GM19025 (cell line): ENCODE data around the gene RNF227.
"Not testable (repeated sequence)": the region's sequence is repeated elsewhere in the genome, so short reads cannot be mapped to it uniquely, and the experiment has no call there.

Experiments
- ATAC-seq: cut with Tn5 transposase; IDR thresholded peaks from one replicate; pipeline ENCODE4 v1.9.1; 2021; ENCODE audit warnings: mild to moderate bottlenecking, low read depth, moderate library complexity; ENCODE audit not compliant: unreplicated experiment

The RNF227 gene

DNA sequence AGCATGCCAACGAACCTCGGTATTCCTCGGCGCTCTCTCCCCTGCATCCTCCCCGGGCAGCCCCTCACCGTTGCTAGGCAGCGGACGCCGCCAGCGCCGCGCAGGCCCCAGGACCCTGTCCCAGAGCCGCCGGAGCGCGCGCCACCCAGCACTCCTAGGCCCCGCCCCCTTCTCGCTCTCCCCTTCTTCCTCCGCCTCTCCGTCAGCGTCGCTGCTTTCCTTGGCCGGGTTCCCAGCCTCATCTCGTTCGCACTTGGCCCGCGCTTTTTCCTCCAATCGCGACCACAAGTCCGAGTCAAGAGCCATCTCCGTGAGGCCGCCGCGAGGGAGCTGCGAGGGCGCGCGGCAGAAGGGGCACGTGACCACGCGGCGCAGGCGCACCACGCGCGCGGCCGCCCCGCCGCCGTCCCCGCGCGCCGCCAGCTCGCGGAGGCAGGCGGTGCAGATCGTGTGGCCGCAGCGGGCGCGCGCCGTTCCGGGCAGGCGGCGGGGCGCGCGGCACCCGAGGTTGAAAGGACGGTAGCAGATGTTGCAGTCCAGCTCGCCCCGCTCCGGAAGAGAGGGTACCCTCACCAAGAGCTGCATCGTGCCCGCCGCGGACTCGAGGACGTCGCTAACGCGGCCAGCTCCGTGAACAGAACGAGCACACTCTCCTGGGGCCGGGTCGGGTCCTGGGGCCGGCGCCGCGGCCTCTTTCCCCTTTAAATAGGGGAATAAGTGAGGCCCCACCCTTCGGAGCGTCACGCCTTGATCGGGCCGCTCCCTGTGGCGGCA, at the start of gene RNF227:
Gene RNF227 (minus strand): TSS at position 679 of the 774 bp plus-strand sequence. CDS start 94 bp downstream, at position 585.
- peak; percentile 67 for ATAC-seq

- no peak for ATAC-seq
Measured at GRCh38 chr17:7961421-7961820, 45.3 kb upstream of the RNF227 start.

DNA sequence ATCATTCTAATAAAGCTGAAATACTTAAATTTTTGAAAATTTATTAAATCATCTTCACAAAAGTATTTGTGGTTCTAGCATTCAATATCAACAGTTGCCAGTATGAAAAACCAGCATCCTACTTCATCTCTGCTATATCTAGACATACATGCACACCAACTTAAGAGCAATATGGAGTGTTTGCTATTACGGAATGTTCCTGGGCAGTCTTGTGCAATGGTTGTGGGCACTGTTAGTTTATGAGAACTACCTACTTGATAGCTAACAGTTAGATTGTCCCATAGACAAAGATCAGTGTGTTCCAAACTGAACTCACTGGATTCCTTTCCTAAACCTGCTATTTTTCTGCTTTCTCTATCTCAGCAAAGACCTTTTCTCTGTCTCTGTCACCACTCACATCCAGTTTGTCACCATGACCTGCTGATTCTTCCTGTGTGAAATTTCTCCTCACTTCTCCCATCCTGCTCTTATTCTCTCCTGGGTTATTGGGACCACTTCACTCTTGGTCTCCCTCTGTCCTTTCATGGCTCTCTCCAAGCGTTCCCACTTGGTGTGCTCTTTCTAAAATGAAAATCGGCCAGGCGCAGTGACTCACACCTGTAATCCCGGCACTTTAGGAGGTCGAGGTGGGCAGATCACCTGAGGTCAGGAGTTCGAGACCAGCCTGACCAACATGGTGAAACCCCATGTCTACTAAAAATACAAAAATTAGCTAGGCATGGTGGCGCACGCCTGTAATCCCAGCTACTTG, 43.6 kb upstream of the RNF227 start:
- ATAC-seq, result no peak

DNA sequence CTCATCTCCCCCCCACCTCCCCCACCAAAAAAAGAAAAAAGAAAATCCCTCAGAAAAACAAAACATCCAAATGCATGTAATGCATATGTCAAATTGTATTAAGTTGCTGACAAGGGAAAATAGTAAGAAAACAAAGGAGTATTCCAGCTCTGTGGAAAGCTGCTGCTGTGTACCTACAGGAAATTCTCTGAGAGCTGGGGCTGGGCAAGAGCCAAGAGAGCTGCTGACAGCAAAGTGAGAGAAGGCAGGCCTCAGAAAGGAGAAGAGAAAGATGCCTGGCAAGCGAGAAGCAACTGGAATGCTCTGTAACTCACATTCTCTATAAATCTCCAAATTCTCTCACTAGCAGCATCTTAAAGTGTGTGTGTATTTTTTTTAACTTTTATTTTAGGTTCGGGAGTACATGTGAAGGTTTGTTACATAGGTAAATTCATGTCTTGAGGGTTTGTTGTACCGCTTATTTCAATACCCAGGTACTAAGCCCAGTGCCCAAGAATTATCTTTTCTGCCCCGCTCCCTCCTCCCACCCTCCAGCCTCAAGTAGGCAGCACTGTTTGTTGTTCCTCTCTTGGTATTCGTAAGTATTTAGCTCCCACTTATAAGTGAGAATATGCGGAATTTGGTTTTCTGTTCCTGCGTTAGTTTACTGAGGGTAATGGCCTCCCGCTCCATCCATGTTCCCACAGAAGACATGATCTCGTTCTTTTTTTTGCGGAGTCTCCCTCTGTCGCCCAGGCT, 40.3 kb upstream of the RNF227 start:
- no peak for ATAC-seq

DNA sequence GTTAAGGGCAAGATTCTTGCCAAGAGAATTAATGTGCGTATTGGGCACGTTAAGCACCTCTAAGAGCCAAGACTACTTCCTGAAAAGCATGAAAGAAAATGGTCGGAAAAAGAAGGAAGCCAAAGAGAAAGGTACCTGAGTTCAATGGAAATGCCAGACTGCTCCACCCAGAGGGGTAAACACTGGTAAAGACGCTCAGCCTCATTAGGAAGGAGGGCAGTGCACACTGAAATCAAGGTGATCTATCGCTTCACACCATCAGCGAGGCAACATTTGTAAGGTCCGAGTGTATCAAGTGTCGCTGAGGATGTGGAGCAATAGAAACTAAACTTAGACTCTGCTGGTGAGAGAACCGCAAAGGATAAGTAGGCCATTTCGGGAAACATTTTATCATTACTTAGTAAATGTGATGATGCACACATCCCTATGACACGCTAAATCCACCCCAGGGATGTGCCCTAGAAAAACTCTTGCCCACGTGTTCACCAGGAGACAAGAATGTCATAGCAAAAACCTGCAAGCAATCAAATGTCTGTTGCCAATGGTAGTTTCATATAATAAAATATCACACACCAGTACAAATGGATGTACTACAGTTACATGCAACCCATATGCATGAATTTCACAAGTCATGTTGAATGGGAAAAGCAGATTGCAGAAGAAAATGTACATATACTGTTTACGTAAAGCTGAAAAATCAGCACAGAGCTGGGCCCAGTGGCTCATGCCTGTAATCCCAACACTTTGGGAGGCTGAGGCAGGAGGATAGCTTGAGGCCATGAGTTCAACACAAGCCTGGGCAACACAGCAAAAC, 39.5 kb upstream of the RNF227 start:
- ATAC-seq, result no peak

- ATAC-seq, result not testable (repeated sequence)
Measured at GRCh38 chr17:7953266-7953665, 37.2 kb upstream of the RNF227 start.

DNA sequence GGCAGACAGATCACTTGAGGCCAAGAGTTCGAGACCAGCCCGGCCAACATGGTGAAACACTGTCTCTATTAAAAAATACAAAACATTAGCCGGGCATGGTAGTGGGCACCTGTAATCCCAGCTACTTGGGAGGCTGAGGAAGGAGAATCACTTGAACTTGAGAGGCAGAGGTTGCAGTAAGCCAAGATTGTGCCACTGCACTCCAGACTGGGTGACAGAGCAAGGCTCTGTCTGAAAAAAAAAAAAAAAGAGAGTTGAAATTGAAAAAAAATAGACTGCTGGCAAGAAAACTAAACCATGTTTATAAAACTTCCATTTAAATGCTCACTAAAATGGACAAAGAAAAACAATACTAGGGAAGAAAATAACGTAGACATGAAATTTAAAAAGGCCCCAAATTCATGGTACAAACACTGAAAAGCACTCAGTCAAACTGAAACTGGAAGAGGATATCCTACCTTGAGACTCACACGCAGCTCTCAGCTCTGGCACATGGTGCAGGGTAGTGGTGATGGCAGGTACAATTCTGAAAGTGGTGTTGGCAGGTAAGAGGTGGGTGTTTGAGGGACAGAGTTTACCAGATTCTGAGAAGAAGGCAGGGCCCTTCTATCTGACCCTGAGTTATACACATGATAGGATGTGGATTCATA, 35.2 kb upstream of the RNF227 start:
- peak; percentile 57 for ATAC-seq

- ATAC-seq, result no peak
Measured at GRCh38 chr17:7950578-7950977, 34.5 kb upstream of the RNF227 start.

- no peak for ATAC-seq
Measured at GRCh38 chr17:7947651-7948050, 31.6 kb upstream of the RNF227 start.

- no peak for ATAC-seq
Measured at GRCh38 chr17:7946441-7946840, 30.4 kb upstream of the RNF227 start.

DNA sequence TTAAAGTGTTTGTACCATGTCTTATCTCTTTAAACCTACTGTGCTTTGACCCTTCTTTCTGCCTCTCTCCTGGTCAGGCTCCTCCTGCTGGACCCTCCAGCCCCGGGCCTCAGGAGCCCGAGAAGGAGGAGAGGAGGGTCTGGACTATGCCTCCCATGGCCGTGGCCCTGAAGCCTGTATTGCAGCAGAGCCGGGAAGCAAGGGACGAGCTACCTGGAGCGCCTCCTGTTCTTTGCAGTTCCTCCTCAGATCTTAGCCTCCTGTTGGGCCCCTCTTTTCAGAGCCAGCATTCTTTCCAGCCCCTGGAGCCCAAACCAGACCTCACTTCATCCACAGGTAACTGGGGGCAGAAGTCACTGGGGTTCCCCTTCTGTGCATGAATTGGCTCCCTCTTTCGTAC, 29.6 kb upstream of the RNF227 start:
- ATAC-seq, result no peak

GRCh38 chr17:7944326-7944725, 28.2 kb upstream of the RNF227 start:
- no peak for ATAC-seq

- no peak for ATAC-seq
Measured at GRCh38 chr17:7943291-7943690, 27.2 kb upstream of the RNF227 start.

GRCh38 chr17:7940743-7941142, 24.7 kb upstream of the RNF227 start:
- ATAC-seq, result no peak

- no peak for ATAC-seq
Measured at GRCh38 chr17:7940034-7940433, 23.9 kb upstream of the RNF227 start.

- ATAC-seq, result no peak
Measured at GRCh38 chr17:7935859-7936258, 19.8 kb upstream of the RNF227 start.

GRCh38 chr17:7932949-7933348, 16.9 kb upstream of the RNF227 start:
- no peak for ATAC-seq

GRCh38 chr17:7932483-7932891, 16.4 kb upstream of the RNF227 start:
- ATAC-seq, result no peak

DNA sequence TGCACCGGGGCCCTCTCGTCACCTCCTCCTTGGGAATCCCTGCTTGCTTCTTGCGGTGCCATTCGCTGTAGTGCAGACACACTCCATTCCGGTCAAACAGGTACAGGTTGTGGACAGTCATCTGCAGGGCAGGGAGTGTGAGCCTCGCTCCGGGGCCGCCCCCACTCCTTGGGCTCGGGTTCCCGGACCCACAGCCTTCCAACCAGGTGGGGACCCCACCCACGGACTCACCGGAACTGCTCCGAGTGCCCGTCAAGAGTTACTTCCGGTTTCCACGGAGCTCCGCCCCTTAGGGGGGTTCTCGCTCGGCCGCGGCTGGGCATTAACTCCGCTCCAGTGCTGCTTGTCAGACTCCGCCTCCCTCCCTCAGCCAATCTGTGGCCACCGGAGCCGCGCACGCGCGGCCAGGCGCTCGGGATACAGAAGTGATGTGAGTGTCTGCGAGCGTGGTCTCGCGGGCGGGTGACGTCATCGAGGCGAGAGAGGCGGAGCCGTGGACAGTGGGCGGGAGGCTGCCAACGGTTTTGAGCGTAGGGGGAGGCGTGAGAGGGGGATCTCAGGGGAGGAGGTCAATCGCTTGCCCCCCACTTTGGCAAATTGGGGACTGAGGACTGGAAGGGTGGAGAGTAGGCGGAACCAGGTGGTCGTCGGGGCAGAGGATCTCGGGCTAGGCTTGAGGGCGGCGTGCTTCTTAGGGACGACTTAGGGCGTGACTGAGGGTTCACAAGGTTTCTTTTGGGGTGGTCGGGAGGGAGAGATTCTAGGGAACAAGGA, 15.8 kb upstream of the RNF227 start, which contains the start of the genes CNTROB and TRAPPC1:
Gene CNTROB (plus strand): TSS at position 498 of the 774 bp plus-strand sequence. CDS start 874 bp downstream, outside the sequence.
Gene TRAPPC1 (minus strand): TSS at position 238 of the 774 bp plus-strand sequence. CDS start 117 bp downstream, at position 121.
- peak; percentile 91 for ATAC-seq
